IMR-90 (cell line): ENCODE data around the gene RANBP2. TPM values are rescaled to one million over a fixed set of nuclear protein-coding genes. Genes with fewer than 3 reads are reported as not detected.

Source experiments
- ATAC-seq: fragments of 200-7000 bp; cut with Tn5 transposase; 2 replicates; pipeline ENCODE4 v1.9.1; 2020; ENCODE audit warnings: low read depth, mild to moderate bottlenecking, moderate library complexity
- BruUV-seq: library from RNA; stranded (reverse); fragments of 400-500 nt; replicated peaks from 2 replicates; lab custom pipeline; 2021; lab: Mats Ljungman, UMichigan
- CTCF ChIA-PET: fragments of 300-600 bp; formaldehyde crosslinking; extraction: SDS; loops from one replicate; lab custom pipeline; 2021; ENCODE audit warnings: antibody characterized with exemption; lab: Yijun Ruan, JAX
- POLR2A ChIA-PET: fragments of 300-600 bp; sonication (Branson Sonifier 250); formaldehyde crosslinking; loops from one replicate; lab custom pipeline; 2022; ENCODE audit warnings: antibody characterized with exemption; ENCODE audit not compliant: unreplicated experiment; lab: Charles Lee
- DNase-seq: peaks from one replicate; pipeline ENCODE4 v3.0.0; 2013
- H2AFZ ChIP-seq: replicated peaks from 2 replicates; pipeline ENCODE3; 2013; ENCODE audit warnings: low read length, mild to moderate bottlenecking; ENCODE audit not compliant: poor library complexity
- H2AK5ac ChIP-seq: 2 replicates; pipeline ENCODE4 v1.6.1; 2013; ENCODE audit warnings: low read depth, low read length, inconsistent platforms
- H2AK9ac ChIP-seq: replicated peaks from 2 replicates; pipeline ENCODE3; 2013; ENCODE audit warnings: mild to moderate bottlenecking, low read depth, low read length, moderate library complexity; ENCODE audit not compliant: poor library complexity
- H2BK120ac ChIP-seq: 2 replicates; pipeline ENCODE4 v1.6.1; 2013; ENCODE audit warnings: low read depth, low read length, inconsistent platforms
- H2BK15ac ChIP-seq: 3 replicates; pipeline ENCODE4 v1.6.1; 2013; ENCODE audit warnings: low read depth, low read length, inconsistent platforms
- H2BK20ac ChIP-seq: 2 replicates; pipeline ENCODE4 v1.6.1; 2013; ENCODE audit warnings: low read depth, mild to moderate bottlenecking, inconsistent platforms, low read length, moderate library complexity
- H2BK5ac ChIP-seq: 2 replicates; pipeline ENCODE4 v1.6.1; 2013; ENCODE audit warnings: mild to moderate bottlenecking, low read depth, low read length, inconsistent platforms; ENCODE audit not compliant: poor library complexity, severe bottlenecking
- H3K14ac ChIP-seq: replicated peaks from 2 replicates; pipeline ENCODE4 v1.6.1; 2013; ENCODE audit warnings: low read depth, low read length, inconsistent platforms
- H3K18ac ChIP-seq: 2 replicates; pipeline ENCODE4 v1.6.1; 2013; ENCODE audit warnings: low read depth, low read length, control low read depth
- H3K23ac ChIP-seq: 2 replicates; pipeline ENCODE4 v1.6.1; 2013; ENCODE audit warnings: low read depth, low read length, inconsistent platforms
- H3K27ac ChIP-seq: 2 replicates; pipeline ENCODE4 v1.5.1; 2013; ENCODE audit warnings: mild to moderate bottlenecking, control low read depth, low read length; ENCODE audit not compliant: insufficient read depth
- H3K27me3 ChIP-seq: 2 replicates; pipeline ENCODE4 v1.6.1; 2013; ENCODE audit warnings: low read length; ENCODE audit not compliant: control insufficient read depth, insufficient read depth
- H3K36me3 ChIP-seq: 2 replicates; pipeline ENCODE4 v1.6.1; 2013; ENCODE audit warnings: low read length, mixed read lengths; ENCODE audit not compliant: control insufficient read depth, insufficient read depth
- H3K4ac ChIP-seq: 2 replicates; pipeline ENCODE4 v1.6.1; 2013; ENCODE audit warnings: low read depth, low read length, inconsistent platforms
- H3K4me1 ChIP-seq: 2 replicates; pipeline ENCODE4 v1.6.1; 2013; ENCODE audit warnings: low read length, mixed read lengths; ENCODE audit not compliant: control insufficient read depth, insufficient read depth
- H3K4me2 ChIP-seq: 2 replicates; pipeline ENCODE4 v1.6.1; 2013; ENCODE audit warnings: low read depth, mild to moderate bottlenecking, control low read depth, low read length, moderate library complexity
- H3K4me3 ChIP-seq: 2 replicates; pipeline ENCODE4 v1.5.1; 2013; ENCODE audit warnings: low read depth, mild to moderate bottlenecking, control low read depth, low read length, moderate library complexity; ENCODE audit not compliant: insufficient read depth
- H3K56ac ChIP-seq: 2 replicates; pipeline ENCODE4 v1.6.1; 2013; ENCODE audit warnings: low read length, inconsistent platforms; ENCODE audit not compliant: insufficient read depth; ENCODE audit errors: extremely low read depth
- H3K79me1 ChIP-seq, 2 experiments: 2 replicates each; pipeline ENCODE4 v1.6.1; 2013; ENCODE audit warnings: low read length in 2 of 2, inconsistent platforms in 1 of 2, low read depth in 1 of 2
- H3K9ac ChIP-seq: 2 replicates; pipeline ENCODE4 v1.6.1; 2013; ENCODE audit warnings: low read depth, low read length, control low read depth
- H3K9me1 ChIP-seq: 2 replicates; pipeline ENCODE4 v1.6.1; 2013; ENCODE audit warnings: low read length, inconsistent platforms; ENCODE audit not compliant: insufficient read depth
- H3K9me3 ChIP-seq: 2 replicates; pipeline ENCODE4 v1.6.1; 2013; ENCODE audit warnings: low read length; ENCODE audit not compliant: control insufficient read depth, insufficient read depth
- H4K20me1 ChIP-seq: 2 replicates; pipeline ENCODE4 v1.6.1; 2013; ENCODE audit warnings: low read length, inconsistent platforms; ENCODE audit not compliant: insufficient read depth
- H4K5ac ChIP-seq: 2 replicates; pipeline ENCODE4 v1.6.1; 2013; ENCODE audit warnings: mild to moderate bottlenecking, low read depth, low read length, control low read depth
- H4K8ac ChIP-seq, 2 experiments: 2 replicates each; pipeline ENCODE4 v1.6.1; 2013; ENCODE audit warnings: low read depth in 2 of 2, low read length in 2 of 2, control low read depth in 1 of 2, inconsistent platforms in 1 of 2
- H4K91ac ChIP-seq: 2 replicates; pipeline ENCODE4 v1.6.1; 2013; ENCODE audit warnings: low read depth, low read length, inconsistent platforms; ENCODE audit not compliant: insufficient read depth
- BHLHE40 ChIP-seq: fragments of 150-350 bp; IDR thresholded peaks from 2 replicates; pipeline ENCODE4 v1.6.1; 2016; ENCODE audit warnings: mild to moderate bottlenecking, low read depth, low read length
- CHD1 ChIP-seq: IDR thresholded peaks from 2 replicates; pipeline ENCODE4 v1.6.1; 2012; ENCODE audit warnings: low read depth, low read length, improper control_type of control experiment
- MAFK ChIP-seq: IDR thresholded peaks from 2 replicates; pipeline ENCODE4 v1.6.1; 2012; ENCODE audit warnings: low read depth, low read length, improper control_type of control experiment
- MAZ ChIP-seq: IDR thresholded peaks from 2 replicates; pipeline ENCODE4 v1.6.1; 2012; ENCODE audit warnings: low read depth, mild to moderate bottlenecking, low read length, improper control_type of control experiment, moderate library complexity, borderline replicate concordance
- MXI1 ChIP-seq: IDR thresholded peaks from 2 replicates; pipeline ENCODE4 v1.6.1; 2012; ENCODE audit warnings: low read depth, mild to moderate bottlenecking, low read length, moderate library complexity, borderline replicate concordance
- NFE2L2 ChIP-seq: fragments of 150-350 bp; IDR thresholded peaks from 2 replicates; pipeline ENCODE4 v1.6.1; 2016; ENCODE audit warnings: low read depth, mild to moderate bottlenecking, low read length
- RAD21 ChIP-seq: IDR thresholded peaks from 2 replicates; pipeline ENCODE4 v1.6.1; 2012; ENCODE audit warnings: low read length, improper control_type of control experiment
- RCOR1 ChIP-seq: IDR thresholded peaks from 2 replicates; pipeline ENCODE4 v1.6.1; 2012; ENCODE audit warnings: mild to moderate bottlenecking, low read length, improper control_type of control experiment; ENCODE audit not compliant: insufficient replicate concordance
- RFX5 ChIP-seq: IDR thresholded peaks from 2 replicates; pipeline ENCODE4 v1.8.0; 2012; ENCODE audit warnings: low read depth, mild to moderate bottlenecking, low read length, moderate library complexity
- USF2 ChIP-seq: fragments of 150-350 bp; IDR thresholded peaks from 2 replicates; pipeline ENCODE4 v1.6.1; 2017; ENCODE audit warnings: mild to moderate bottlenecking, antibody characterized with exemption, low read length, low read depth
- WGBS, 2 experiments: methylation state at CpG; one replicate each; pipeline versions ENCODE4 v1.1.5 to v1.1.7; 2013; ENCODE audit warnings: missing lambda C conversion rate in 2 of 2; ENCODE audit not compliant: insufficient read length in 1 of 2; ENCODE audit errors: extremely low coverage in 2 of 2; 5-methylcytosine and 5-hydroxymethylcytosine counted together
- dilution Hi-C: fragments of 300-500 bp; cut with HindIII; formaldehyde crosslinking; loops from one replicate; pipeline ENCODE4 v1.14.3; 2018; ENCODE audit warnings: low sequenced_read_pairs; ENCODE audit not compliant: unreplicated experiment
- in situ Hi-C: fragments of 300-500 bp; cut with MboI; formaldehyde crosslinking; loops from 3 replicates; pipeline ENCODE4 v1.14.3; 2019; ENCODE audit warnings: low sequenced_read_pairs, inconsistent platforms, mixed read lengths
- intact Hi-C: fragments of 100-400 bp; cut with micrococcal nuclease; formaldehyde crosslinking; loops from 2 replicates; pipeline ENCODE4 v1.10.0; 2022
- polyA plus RNA-seq, 3 experiments: library from polyadenylated mRNA; depleted of rRNA; stranded (reverse); fragments of >200 nt; gene quantifications; 2 replicates each; pipeline ENCODE4 v1.2.3, GENCODE V29; 2012; ENCODE audit warnings: low replicate concordance in 1 of 3
- total RNA-seq: library from RNA; depleted of rRNA; stranded (reverse); fragments of >200 nt; gene quantifications from 2 replicates; pipeline ENCODE4 v1.2.3, GENCODE V29; 2012
- TF ChIP-seq, protein P1 (sequence below): fragments of 150-350 bp; IDR thresholded peaks from 2 replicates; pipeline ENCODE4 v1.6.1; 2016; ENCODE audit warnings: low read depth, mild to moderate bottlenecking, low read length, moderate library complexity, borderline replicate concordance
- TF ChIP-seq, protein P2 (sequence below): conservative IDR thresholded peaks from 2 replicates; pipeline ENCODE4 v1.5.1; 2012; ENCODE audit warnings: mild to moderate bottlenecking, low read depth, low read length, improper control_type of control experiment

The RANBP2 gene
- total and polyA plus RNA-seq, 2 of the 4 experiments (the other 2 are of a cell fraction): 9.8 to 64.9 TPM

DNA sequence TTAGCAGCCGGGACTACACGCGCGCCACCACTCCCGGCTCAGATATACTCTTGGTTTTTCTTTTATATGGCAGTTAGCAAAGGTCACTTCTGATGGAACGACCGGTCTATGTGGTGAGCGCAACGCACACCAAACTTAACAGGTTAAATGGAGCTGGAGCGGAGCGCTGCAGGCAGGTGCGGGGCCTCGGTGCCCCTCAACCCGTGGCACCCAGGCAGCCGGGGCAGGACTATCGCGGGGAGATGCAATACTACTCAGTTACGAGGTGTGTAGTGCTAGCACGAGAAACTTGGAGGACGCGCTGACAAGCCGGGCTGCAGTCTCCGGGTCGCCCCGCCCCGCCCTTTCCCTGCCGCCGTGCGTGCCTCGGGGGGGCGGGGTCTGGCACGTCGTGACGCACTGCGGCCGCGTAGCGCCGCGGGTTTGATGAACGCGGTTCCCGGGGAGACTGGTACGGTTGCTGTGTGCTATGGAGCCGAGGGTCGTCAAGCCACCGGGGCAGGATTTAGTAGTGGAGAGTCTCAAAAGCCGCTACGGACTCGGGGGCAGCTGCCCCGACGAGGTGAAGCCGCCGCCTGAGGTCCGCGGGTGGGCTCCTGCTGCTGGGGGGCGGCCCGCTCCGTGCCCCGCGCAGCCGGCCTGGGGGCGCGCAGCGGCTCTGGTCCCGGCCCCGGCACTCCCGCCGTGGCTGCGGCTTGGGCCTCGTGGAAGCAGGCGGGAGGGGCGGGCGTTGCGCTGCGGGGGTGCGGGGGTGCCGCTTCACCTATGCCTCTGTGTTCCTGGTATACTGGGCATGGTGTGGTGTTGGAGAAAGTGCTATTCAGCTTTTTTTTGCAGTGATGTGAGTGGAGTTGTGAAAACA lies 67.3 kb downstream of the RANBP2 start, which contains the start of gene CCDC138:
CCDC138 (plus strand) TSS at position 418 of the 862 bp plus-strand sequence; CDS start at position 470, 52 bp downstream.
- Histone ChIP-seq H3K56ac (0 out of 2 replicates have a peak within 1 kb of the TSS, but pooled peaks have one; percentile 20), H3K27me3 (no peaks in the 10 kb centered on the region), H2BK20ac (no peak within 1 kb of the TSS), H3K4ac (peak within 1 kb of the TSS; percentile 22; the same call in 1 of the 2 replicates), H4K5ac (no peak within 1 kb of the TSS), H4K8ac (peak within 1 kb of the TSS; percentile 39 to 63; a peak in 1 of 4 replicates), H4K20me1 (peaks cover 3% of the 10 kb centered on the region; the same call in 1 of the 2 replicates), H3K79me1 (peaks cover 6 to 9% of the 10 kb centered on the region in 2 experiments; a peak in 3 of 4 replicates), H2AFZ (peak within 1 kb of the TSS; percentile 94), H3K9me3 (no peaks in the 10 kb centered on the region), H3K9ac (peak within 1 kb of the TSS; percentile 74), H4K91ac (no peak within 1 kb of the TSS), H2BK5ac (no peak within 1 kb of the TSS), H3K4me3 (peak within 1 kb of the TSS; percentile 94), H2AK9ac (peak within 1 kb of the TSS; percentile 10), H3K23ac (peak within 1 kb of the TSS; percentile 67; the same call in 1 of the 2 replicates), H3K27ac (peak within 1 kb of the TSS; percentile 82), H3K4me1 (peaks cover 3% of the 10 kb centered on the region; the same call in 1 of the 2 replicates), H3K9me1 (no peaks in the 10 kb centered on the region), H3K4me2 (peak within 1 kb of the TSS; percentile 100), H3K14ac (peak within 1 kb of the TSS; percentile 43), H3K36me3 (peaks cover 6% of the 10 kb centered on the region), H2AK5ac (0 out of 2 replicates have a peak within 1 kb of the TSS, but pooled peaks have one; percentile 3), H3K18ac (no peak within 1 kb of the TSS; the same call in 1 of the 2 replicates), H2BK15ac (no peak within 1 kb of the TSS), H2BK120ac (no peak within 1 kb of the TSS)
- BruUV-seq: no TSS peak
- WGBS, 2 experiments: 0% methylated on average over 20 of the region's 78 CpGs; no CpG with 5 or more reads in 1 of the 2 experiments
- in situ Hi-C loops (no loop called here), intact Hi-C loops (no loop called here), dilution Hi-C loops (no loop called here)
- ChIA-PET POLR2A (no interaction called here), CTCF (no interaction called here)
- DNase-seq: peak; percentile 82
- peak; percentile 99 for ATAC-seq
- TF ChIP-seq, protein P1, sequence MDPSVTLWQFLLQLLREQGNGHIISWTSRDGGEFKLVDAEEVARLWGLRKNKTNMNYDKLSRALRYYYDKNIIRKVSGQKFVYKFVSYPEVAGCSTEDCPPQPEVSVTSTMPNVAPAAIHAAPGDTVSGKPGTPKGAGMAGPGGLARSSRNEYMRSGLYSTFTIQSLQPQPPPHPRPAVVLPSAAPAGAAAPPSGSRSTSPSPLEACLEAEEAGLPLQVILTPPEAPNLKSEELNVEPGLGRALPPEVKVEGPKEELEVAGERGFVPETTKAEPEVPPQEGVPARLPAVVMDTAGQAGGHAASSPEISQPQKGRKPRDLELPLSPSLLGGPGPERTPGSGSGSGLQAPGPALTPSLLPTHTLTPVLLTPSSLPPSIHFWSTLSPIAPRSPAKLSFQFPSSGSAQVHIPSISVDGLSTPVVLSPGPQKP: no peak
- no peak for TF ChIP-seq RAD21
- TF ChIP-seq NFE2L2: no peak
- TF ChIP-seq USF2: no peak
- TF ChIP-seq MXI1: peak; percentile 91
- TF ChIP-seq MAZ: peak; percentile 93; the same call in 1 of the 2 replicates
- TF ChIP-seq, protein P2, sequence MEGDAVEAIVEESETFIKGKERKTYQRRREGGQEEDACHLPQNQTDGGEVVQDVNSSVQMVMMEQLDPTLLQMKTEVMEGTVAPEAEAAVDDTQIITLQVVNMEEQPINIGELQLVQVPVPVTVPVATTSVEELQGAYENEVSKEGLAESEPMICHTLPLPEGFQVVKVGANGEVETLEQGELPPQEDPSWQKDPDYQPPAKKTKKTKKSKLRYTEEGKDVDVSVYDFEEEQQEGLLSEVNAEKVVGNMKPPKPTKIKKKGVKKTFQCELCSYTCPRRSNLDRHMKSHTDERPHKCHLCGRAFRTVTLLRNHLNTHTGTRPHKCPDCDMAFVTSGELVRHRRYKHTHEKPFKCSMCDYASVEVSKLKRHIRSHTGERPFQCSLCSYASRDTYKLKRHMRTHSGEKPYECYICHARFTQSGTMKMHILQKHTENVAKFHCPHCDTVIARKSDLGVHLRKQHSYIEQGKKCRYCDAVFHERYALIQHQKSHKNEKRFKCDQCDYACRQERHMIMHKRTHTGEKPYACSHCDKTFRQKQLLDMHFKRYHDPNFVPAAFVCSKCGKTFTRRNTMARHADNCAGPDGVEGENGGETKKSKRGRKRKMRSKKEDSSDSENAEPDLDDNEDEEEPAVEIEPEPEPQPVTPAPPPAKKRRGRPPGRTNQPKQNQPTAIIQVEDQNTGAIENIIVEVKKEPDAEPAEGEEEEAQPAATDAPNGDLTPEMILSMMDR: no peak
- no peak for TF ChIP-seq RFX5
- TF ChIP-seq MAFK: 0 out of 2 replicates have a peak, but pooled peaks have one; percentile 11
- no peak for TF ChIP-seq RCOR1
- peak; percentile 44; the same call in 1 of the 2 replicates for TF ChIP-seq CHD1
- no peak for TF ChIP-seq BHLHE40
